ENCODE results near the gene ITFG1. TPM values are rescaled to one million over a fixed set of nuclear protein-coding genes. Genes with fewer than 3 reads are reported as not detected.

ITFG1 gene
- total and polyA plus RNA-seq, 9 of the 15 experiments (the other 6 are each of a cell fraction or from before 2014, with no cell fraction given): 17.1 to 83.5 (median 35.8) TPM

DNA sequence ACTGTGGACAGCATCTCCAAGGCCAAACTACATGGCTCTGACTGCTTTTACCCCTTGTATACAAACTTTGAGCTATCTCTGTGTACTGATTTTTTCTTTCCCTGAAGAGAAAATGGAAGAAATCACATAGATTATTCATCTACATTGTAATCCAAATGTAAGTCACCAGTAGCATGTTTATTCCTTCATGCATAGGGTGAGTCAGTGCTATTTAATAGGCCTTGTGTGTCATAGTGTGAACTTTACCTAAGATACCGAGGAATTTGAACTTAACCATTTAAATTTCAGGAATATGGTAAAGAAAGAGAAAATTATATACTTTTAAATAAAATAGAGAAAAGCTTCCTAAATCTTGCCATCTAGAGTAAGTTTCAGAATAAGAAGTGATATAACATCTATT lies 16.8 kb upstream of the ITFG1 start:
- no TSS peak for BruUV-seq (replicated peaks)
- no peak overlapping the region for H3K9ac ChIP-seq (ENCODE audit: insufficient read depth in 1 of 2, low read depth in 2 of 2, low read length in 2 of 2)
- no peaks in the 10 kb centered on the region for H3K9me1 ChIP-seq (ENCODE audit: control insufficient read depth, insufficient read depth, low read length)
- H2AFZ ChIP-seq (ENCODE audit: low read depth, low read length): no peak overlapping the region
- no peak overlapping the region for H3K27ac ChIP-seq (ENCODE audit: extremely low read depth, low read depth, low read length)
- H3K79me2 ChIP-seq (ENCODE audit: control insufficient read depth, insufficient read depth, low read length): peaks cover 95% of the 10 kb centered on the region
- no peak overlapping the region for H3K4me3 ChIP-seq
- H3K9me3 ChIP-seq (replicated peaks; ENCODE audit: control insufficient read depth, insufficient read depth, low read depth, low read length): no peaks in the 10 kb centered on the region
- ATAC-seq: no peak
- FAIRE-seq: no peak
- peaks cover 37% of the 10 kb centered on the region for H3K36me3 ChIP-seq (ENCODE audit: control insufficient read depth, insufficient read depth, low read length)
- 94% methylated on average over 1 of the region's 1 CpG for WGBS (ENCODE audit: insufficient coverage, low coverage, missing lambda C conversion rate)
- in situ Hi-C loops (cut with MboI): no loop called here
- CTCF ChIA-PET (ENCODE audit: low intra/inter-chr PET ratio): no interaction called here
- no peak overlapping the region for H3K4me2 ChIP-seq (ENCODE audit: insufficient read depth, low read length)
- POLR2A ChIA-PET: interaction anchor here (0.6 to 1.0 kb wide), 2 partner anchors 40 to 430 kb away, joined by 3 read pairs; no protein-coding TSS in a partner anchor
- H3K4me1 ChIP-seq (replicated peaks in 1 of 2; ENCODE audit: control insufficient read depth in 2 of 2, insufficient read depth in 2 of 2, low read length in 2 of 2): no peaks in the 10 kb centered on the region; a peak in 1 of 5 replicates
- no peaks in the 10 kb centered on the region for H4K20me1 ChIP-seq (replicated peaks; ENCODE audit: control insufficient read depth, insufficient read depth, low read length)
- DNase-seq (ENCODE audit: extremely low read depth in 1 of 4, low spot score in 3 of 4): no peak
- intact Hi-C loops (cut with micrococcal nuclease): no loop called here
- no peaks in the 10 kb centered on the region for H3K27me3 ChIP-seq (ENCODE audit: control insufficient read depth in 2 of 2, insufficient read depth in 2 of 2, low read length in 2 of 2)
- TF ChIP-seq, protein P1, sequence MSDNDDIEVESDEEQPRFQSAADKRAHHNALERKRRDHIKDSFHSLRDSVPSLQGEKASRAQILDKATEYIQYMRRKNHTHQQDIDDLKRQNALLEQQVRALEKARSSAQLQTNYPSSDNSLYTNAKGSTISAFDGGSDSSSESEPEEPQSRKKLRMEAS (CRISPR knock-in tag; IDR thresholded peaks at IDR 0.05): no peak
- TF ChIP-seq, protein P2, sequence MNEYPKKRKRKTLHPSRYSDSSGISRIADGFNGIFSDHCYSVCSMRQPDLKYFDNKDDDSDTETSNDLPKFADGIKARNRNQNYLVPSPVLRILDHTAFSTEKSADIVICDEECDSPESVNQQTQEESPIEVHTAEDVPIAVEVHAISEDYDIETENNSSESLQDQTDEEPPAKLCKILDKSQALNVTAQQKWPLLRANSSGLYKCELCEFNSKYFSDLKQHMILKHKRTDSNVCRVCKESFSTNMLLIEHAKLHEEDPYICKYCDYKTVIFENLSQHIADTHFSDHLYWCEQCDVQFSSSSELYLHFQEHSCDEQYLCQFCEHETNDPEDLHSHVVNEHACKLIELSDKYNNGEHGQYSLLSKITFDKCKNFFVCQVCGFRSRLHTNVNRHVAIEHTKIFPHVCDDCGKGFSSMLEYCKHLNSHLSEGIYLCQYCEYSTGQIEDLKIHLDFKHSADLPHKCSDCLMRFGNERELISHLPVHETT (CRISPR knock-in tag; conservative IDR thresholded peaks at IDR 0.05 in 1 of 2, IDR thresholded peaks at IDR 0.05 in 1 of 2): no peak
- TF ChIP-seq ZNF41 (CRISPR knock-in tag; conservative IDR thresholded peaks at IDR 0.05) (no peak), TFAM (CRISPR knock-in tag; conservative IDR thresholded peaks at IDR 0.05) (no peak), RAD21 (CRISPR knock-in tag; conservative IDR thresholded peaks at IDR 0.05 in 1 of 2, IDR thresholded peaks at IDR 0.05 in 1 of 2) (no peak), CREB1 (IDR thresholded peaks at IDR 0.05) (no peak), CREB1 (CRISPR knock-in tag; IDR thresholded peaks at IDR 0.05) (no peak)
- TF ChIP-seq, protein P3, sequence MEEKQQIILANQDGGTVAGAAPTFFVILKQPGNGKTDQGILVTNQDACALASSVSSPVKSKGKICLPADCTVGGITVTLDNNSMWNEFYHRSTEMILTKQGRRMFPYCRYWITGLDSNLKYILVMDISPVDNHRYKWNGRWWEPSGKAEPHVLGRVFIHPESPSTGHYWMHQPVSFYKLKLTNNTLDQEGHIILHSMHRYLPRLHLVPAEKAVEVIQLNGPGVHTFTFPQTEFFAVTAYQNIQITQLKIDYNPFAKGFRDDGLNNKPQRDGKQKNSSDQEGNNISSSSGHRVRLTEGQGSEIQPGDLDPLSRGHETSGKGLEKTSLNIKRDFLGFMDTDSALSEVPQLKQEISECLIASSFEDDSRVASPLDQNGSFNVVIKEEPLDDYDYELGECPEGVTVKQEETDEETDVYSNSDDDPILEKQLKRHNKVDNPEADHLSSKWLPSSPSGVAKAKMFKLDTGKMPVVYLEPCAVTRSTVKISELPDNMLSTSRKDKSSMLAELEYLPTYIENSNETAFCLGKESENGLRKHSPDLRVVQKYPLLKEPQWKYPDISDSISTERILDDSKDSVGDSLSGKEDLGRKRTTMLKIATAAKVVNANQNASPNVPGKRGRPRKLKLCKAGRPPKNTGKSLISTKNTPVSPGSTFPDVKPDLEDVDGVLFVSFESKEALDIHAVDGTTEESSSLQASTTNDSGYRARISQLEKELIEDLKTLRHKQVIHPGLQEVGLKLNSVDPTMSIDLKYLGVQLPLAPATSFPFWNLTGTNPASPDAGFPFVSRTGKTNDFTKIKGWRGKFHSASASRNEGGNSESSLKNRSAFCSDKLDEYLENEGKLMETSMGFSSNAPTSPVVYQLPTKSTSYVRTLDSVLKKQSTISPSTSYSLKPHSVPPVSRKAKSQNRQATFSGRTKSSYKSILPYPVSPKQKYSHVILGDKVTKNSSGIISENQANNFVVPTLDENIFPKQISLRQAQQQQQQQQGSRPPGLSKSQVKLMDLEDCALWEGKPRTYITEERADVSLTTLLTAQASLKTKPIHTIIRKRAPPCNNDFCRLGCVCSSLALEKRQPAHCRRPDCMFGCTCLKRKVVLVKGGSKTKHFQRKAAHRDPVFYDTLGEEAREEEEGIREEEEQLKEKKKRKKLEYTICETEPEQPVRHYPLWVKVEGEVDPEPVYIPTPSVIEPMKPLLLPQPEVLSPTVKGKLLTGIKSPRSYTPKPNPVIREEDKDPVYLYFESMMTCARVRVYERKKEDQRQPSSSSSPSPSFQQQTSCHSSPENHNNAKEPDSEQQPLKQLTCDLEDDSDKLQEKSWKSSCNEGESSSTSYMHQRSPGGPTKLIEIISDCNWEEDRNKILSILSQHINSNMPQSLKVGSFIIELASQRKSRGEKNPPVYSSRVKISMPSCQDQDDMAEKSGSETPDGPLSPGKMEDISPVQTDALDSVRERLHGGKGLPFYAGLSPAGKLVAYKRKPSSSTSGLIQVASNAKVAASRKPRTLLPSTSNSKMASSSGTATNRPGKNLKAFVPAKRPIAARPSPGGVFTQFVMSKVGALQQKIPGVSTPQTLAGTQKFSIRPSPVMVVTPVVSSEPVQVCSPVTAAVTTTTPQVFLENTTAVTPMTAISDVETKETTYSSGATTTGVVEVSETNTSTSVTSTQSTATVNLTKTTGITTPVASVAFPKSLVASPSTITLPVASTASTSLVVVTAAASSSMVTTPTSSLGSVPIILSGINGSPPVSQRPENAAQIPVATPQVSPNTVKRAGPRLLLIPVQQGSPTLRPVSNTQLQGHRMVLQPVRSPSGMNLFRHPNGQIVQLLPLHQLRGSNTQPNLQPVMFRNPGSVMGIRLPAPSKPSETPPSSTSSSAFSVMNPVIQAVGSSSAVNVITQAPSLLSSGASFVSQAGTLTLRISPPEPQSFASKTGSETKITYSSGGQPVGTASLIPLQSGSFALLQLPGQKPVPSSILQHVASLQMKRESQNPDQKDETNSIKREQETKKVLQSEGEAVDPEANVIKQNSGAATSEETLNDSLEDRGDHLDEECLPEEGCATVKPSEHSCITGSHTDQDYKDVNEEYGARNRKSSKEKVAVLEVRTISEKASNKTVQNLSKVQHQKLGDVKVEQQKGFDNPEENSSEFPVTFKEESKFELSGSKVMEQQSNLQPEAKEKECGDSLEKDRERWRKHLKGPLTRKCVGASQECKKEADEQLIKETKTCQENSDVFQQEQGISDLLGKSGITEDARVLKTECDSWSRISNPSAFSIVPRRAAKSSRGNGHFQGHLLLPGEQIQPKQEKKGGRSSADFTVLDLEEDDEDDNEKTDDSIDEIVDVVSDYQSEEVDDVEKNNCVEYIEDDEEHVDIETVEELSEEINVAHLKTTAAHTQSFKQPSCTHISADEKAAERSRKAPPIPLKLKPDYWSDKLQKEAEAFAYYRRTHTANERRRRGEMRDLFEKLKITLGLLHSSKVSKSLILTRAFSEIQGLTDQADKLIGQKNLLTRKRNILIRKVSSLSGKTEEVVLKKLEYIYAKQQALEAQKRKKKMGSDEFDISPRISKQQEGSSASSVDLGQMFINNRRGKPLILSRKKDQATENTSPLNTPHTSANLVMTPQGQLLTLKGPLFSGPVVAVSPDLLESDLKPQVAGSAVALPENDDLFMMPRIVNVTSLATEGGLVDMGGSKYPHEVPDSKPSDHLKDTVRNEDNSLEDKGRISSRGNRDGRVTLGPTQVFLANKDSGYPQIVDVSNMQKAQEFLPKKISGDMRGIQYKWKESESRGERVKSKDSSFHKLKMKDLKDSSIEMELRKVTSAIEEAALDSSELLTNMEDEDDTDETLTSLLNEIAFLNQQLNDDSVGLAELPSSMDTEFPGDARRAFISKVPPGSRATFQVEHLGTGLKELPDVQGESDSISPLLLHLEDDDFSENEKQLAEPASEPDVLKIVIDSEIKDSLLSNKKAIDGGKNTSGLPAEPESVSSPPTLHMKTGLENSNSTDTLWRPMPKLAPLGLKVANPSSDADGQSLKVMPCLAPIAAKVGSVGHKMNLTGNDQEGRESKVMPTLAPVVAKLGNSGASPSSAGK (IDR thresholded peaks at IDR 0.05): no peak
